ENCODE data around the gene FSTL4.

DNA sequence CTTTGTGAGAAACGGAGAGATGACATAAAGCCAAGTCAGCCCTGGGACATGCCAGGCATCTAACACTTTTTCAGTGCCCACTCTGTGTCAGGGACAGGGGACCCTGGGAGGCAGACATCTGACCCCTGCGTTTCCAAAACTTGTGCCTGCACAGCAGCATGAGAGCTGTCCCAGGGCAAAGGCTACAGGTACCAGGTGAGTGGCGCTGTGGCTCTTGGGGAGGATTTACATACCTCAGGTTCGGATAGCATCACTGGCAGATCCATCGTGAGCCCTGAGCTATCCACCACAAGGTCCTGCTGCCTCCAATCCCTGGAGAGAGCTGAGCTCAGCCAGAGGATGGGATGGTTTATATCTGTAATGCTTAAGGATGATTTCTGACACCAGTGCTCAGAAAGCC is 52.4 kb downstream of the FSTL4 start:
- TF ChIP-seq ZNF70 (CRISPR knock-in tag; IDR thresholded peaks at IDR 0.05) (no peak), POU6F1 (CRISPR knock-in tag; IDR thresholded peaks at IDR 0.05; ENCODE audit: borderline replicate concordance, low read depth) (no peak), BACH2 (CRISPR knock-in tag; IDR thresholded peaks at IDR 0.05; ENCODE audit: borderline replicate concordance) (no peak), ZFP30 (CRISPR knock-in tag; IDR thresholded peaks at IDR 0.05) (no peak)
